GM12872 (cell line): ENCODE data around the gene SGCB.

Experiments used
- TF ChIP-seq, protein P1 (sequence below): IDR thresholded peaks from 3 replicates; pipeline ENCODE4 v1.5.1; 2011; ENCODE audit warnings: low read depth, mild to moderate bottlenecking, low read length, moderate library complexity; ENCODE audit not compliant: insufficient read depth

The SGCB gene

GRCh38 chr4:52016981-52017380, 21.1 kb downstream of the SGCB start:
- TF ChIP-seq, protein P1, sequence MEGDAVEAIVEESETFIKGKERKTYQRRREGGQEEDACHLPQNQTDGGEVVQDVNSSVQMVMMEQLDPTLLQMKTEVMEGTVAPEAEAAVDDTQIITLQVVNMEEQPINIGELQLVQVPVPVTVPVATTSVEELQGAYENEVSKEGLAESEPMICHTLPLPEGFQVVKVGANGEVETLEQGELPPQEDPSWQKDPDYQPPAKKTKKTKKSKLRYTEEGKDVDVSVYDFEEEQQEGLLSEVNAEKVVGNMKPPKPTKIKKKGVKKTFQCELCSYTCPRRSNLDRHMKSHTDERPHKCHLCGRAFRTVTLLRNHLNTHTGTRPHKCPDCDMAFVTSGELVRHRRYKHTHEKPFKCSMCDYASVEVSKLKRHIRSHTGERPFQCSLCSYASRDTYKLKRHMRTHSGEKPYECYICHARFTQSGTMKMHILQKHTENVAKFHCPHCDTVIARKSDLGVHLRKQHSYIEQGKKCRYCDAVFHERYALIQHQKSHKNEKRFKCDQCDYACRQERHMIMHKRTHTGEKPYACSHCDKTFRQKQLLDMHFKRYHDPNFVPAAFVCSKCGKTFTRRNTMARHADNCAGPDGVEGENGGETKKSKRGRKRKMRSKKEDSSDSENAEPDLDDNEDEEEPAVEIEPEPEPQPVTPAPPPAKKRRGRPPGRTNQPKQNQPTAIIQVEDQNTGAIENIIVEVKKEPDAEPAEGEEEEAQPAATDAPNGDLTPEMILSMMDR: no peak

- TF ChIP-seq, protein P1: no peak
Measured at GRCh38 chr4:52015366-52015765, 22.7 kb downstream of the SGCB start.

DNA sequence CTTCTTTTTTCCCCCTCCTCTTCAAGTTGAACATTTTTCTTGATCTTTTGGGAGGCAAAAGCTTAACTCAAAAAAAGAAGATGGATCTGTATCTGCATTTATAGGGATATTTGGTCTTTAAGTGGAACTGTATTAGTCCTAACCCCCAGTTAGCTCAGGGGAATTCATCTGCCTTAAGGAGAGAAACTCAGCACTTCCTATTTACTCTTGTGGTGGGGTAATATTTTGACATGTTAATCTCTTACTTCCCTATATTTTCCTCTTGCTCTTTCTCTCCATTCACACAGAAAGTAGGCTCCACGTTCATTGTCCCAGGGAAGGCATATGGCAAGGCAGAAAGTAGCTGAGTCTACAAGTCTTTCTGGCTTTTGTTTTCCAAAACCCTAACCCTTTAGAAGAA, 23.2 kb downstream of the SGCB start:
- TF ChIP-seq, protein P1: no peak

DNA sequence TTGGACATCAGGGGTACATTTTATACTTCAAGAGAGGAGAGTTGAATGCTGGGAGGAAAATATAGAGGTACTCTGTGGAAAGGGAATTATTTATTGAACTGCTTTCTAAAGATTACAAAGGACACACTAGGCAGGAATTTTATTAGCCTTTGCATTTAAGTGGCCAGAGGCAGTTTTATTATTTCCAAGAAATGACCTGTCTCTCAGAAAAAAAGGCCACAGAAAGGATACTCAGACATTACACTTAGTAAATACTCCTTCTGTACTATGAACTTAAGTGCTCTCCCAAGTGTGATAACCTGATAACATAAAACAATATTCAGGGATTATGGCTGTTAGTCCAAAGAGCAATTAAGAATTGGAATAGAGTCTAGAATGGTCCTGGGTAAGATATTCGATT, 25.4 kb downstream of the SGCB start:
- TF ChIP-seq, protein P1: no peak

GRCh38 chr4:52010986-52011385, 27.1 kb downstream of the SGCB start:
- TF ChIP-seq, protein P1: no peak

- TF ChIP-seq, protein P1: no peak
Measured at GRCh38 chr4:52006887-52007286, 31.2 kb downstream of the SGCB start.

GRCh38 chr4:52005604-52006273, 32.4 kb downstream of the SGCB start:
- TF ChIP-seq, protein P1: no peak

- TF ChIP-seq, protein P1: no peak
Measured at GRCh38 chr4:52004414-52004813, 33.7 kb downstream of the SGCB start.
